Breast epithelium (tissue), 3 donors: ENCODE data around the gene LRRC37B.
"Not testable (repeated sequence)": the region's sequence is repeated elsewhere in the genome, so short reads cannot be mapped to it uniquely, and the experiment has no call there.

Experiments used
- CTCF ChIP-seq, 3 donors: fragments of 450-650 bp; IDR thresholded peaks; one replicate each; pipeline ENCODE4 v1.5.1; 2016 to 2017; ENCODE audit warnings: antibody characterized with exemption in 3 of 3, mild to moderate bottlenecking in 3 of 3, moderate library complexity in 3 of 3
- POLR2A ChIP-seq: fragments of 450-650 bp; IDR thresholded peaks from one replicate; pipeline ENCODE4 v1.6.1; 2016; ENCODE audit warnings: antibody characterized with exemption, mild to moderate bottlenecking, moderate library complexity

GRCh38 chr17:32084003-32084941, 77.1 kb downstream of the LRRC37B start:
- not testable (repeated sequence) for TF ChIP-seq CTCF (IDR thresholded peaks at IDR 0.05); POLR2A
